GM23248 (cell line): ENCODE results near the gene ARHGDIG. TPM values are rescaled to one million over a fixed set of nuclear protein-coding genes. Genes with fewer than 3 reads are reported as not detected.

Experiments used
- DNase-seq: peaks from one replicate; pipeline ENCODE4 v3.0.0-alpha.2; 2015
- H2AFZ ChIP-seq: fragments of 200-600 bp; sonication (generic); 2 replicates; pipeline ENCODE4 v1.6.1; 2016; ENCODE audit warnings: antibody characterized with exemption
- H3F3A ChIP-seq: fragments of 200-600 bp; sonication (generic); 2 replicates; pipeline ENCODE4 v1.6.1; 2016; ENCODE audit warnings: mild to moderate bottlenecking, antibody characterized with exemption, mixed run types; ENCODE audit not compliant: insufficient read depth
- H3K27ac ChIP-seq: fragments of 200-600 bp; sonication (generic); 2 replicates; pipeline ENCODE4 v1.5.1; 2016; ENCODE audit warnings: mild to moderate bottlenecking
- H3K27me3 ChIP-seq: fragments of 200-600 bp; sonication (generic); replicated peaks from 2 replicates; pipeline ENCODE4 v1.6.1; 2016; ENCODE audit warnings: mild to moderate bottlenecking; ENCODE audit not compliant: insufficient read depth
- H3K36me3 ChIP-seq: fragments of 200-600 bp; sonication (generic); 2 replicates; pipeline ENCODE4 v1.6.1; 2016; ENCODE audit warnings: low read depth, mild to moderate bottlenecking
- H3K4me1 ChIP-seq: fragments of 200-600 bp; sonication (generic); 2 replicates; pipeline ENCODE4 v1.6.1; 2016; ENCODE audit warnings: mild to moderate bottlenecking; ENCODE audit not compliant: insufficient read depth
- H3K4me2 ChIP-seq: fragments of 200-600 bp; sonication (generic); one replicate; pipeline ENCODE4 v1.6.1; 2016; ENCODE audit warnings: mild to moderate bottlenecking; ENCODE audit not compliant: unreplicated experiment
- H3K4me3 ChIP-seq: fragments of 200-600 bp; sonication (generic); 2 replicates; pipeline ENCODE4 v1.5.1; 2016; ENCODE audit warnings: mild to moderate bottlenecking
- H3K79me2 ChIP-seq: fragments of 200-600 bp; sonication (generic); 2 replicates; pipeline ENCODE4 v1.6.1; 2016; ENCODE audit warnings: mild to moderate bottlenecking; ENCODE audit not compliant: insufficient read depth
- H3K9ac ChIP-seq: fragments of 200-600 bp; sonication (generic); 2 replicates; pipeline ENCODE4 v1.6.1; 2016; ENCODE audit warnings: mild to moderate bottlenecking
- H3K9me2 ChIP-seq: fragments of 200-600 bp; sonication (generic); 2 replicates; pipeline ENCODE4 v1.6.1; 2016; ENCODE audit warnings: mixed run types, mild to moderate bottlenecking, moderate library complexity; ENCODE audit not compliant: insufficient read depth
- H3K9me3 ChIP-seq: fragments of 200-600 bp; sonication (generic); one replicate; pipeline ENCODE4 v1.6.1; 2017; ENCODE audit warnings: low read depth
- H4K20me1 ChIP-seq: fragments of 200-600 bp; sonication (generic); 2 replicates; pipeline ENCODE4 v1.6.0; 2016; ENCODE audit not compliant: insufficient read depth
- EZH2 ChIP-seq: fragments of 200-600 bp; sonication (generic); IDR thresholded peaks from 2 replicates; pipeline ENCODE4 v1.6.1; 2018; ENCODE audit warnings: antibody characterized with exemption, mild to moderate bottlenecking; ENCODE audit not compliant: insufficient read depth, poor library complexity, severe bottlenecking
- EZH2phosphoT487 ChIP-seq: fragments of 200-600 bp; sonication (generic); IDR thresholded peaks from 2 replicates; pipeline ENCODE4 v1.6.1; 2018; ENCODE audit warnings: antibody characterized with exemption, moderate library complexity, mild to moderate bottlenecking, low read depth; ENCODE audit not compliant: insufficient read depth
- WGBS, 2 experiments: methylation state at CpG; one replicate each; pipeline ENCODE4 v1.1.6; 2015 to 2017; ENCODE audit warnings: low lambda C conversion rate in 2 of 2, low coverage in 1 of 2; ENCODE audit errors: missing lambda C conversion rate in 2 of 2; 5-methylcytosine and 5-hydroxymethylcytosine counted together
- in situ Hi-C: fragments of 300-500 bp; cut with MboI; formaldehyde crosslinking; loops from 2 replicates; pipeline ENCODE4 v1.15.0; 2020
- polyA plus RNA-seq: library from polyadenylated mRNA; unstranded; fragments of >200 nt; fragmentation: Nextera tagmentation; extraction: Ambion mirVana; gene quantifications from 2 replicates; pipeline ENCODE4 v1.2.1, GENCODE V29; 2016
- total RNA-seq: library from RNA; depleted of rRNA; stranded (reverse); fragments of >200 nt; shearing (Covaris generic); gene quantifications from 2 replicates; pipeline ENCODE4 v1.2.3, GENCODE V29; 2014

The ARHGDIG gene
- total and polyA plus RNA-seq, 2 experiments from 2014 or later, result 0.40 to 0.65 TPM

DNA sequence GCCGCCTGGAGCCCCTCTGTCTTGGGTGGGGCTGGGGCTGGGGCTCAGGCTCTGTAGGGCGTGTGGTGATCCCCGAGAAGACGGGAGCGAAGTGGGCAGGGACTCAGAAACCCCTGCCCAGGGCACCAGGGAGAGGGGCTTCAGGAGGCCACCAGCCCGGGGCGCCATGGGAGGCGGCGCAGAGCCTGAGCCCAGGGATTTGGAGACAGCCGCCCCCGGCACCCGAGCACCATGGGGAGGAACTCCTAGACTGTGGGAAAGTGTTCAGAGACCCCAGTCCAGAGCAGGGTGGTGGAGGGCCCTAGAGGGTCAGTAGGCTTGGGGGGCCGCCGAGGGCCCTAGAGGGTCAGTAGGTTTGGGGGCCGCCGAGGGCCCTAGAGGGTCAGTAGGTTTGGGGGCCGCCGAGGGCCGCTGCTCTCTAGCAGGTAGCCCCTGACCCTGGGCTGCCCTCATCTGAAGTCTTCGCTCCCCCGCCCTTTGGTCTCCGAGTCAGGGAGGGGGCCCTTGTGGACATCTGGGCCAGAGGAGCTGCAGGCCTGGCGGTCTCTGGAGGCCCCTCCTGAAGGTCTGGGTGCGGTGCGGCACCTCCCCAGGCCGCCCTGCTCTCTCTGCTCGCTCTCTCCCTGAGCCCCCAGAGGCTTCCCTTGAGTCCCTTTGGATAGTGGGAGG, 734 bp downstream of the ARHGDIG start:
- no peak overlapping the region for H3K4me2 ChIP-seq
- H3K36me3 ChIP-seq, result no peaks in the 10 kb centered on the region
- no peak for DNase-seq
- H2AFZ ChIP-seq, result no peak overlapping the region
- peak overlapping the region; percentile 46; the same call in 1 of the 2 replicates for H3K9ac ChIP-seq
- no peaks in the 10 kb centered on the region for H3K9me3 ChIP-seq
- in situ Hi-C loops, result no loop called here
- no peak overlapping the region; the same call in 1 of the 2 replicates for H3K4me3 ChIP-seq
- no peaks in the 10 kb centered on the region for H4K20me1 ChIP-seq
- H3K9me2 ChIP-seq, result no peaks in the 10 kb centered on the region
- H3K27me3 ChIP-seq, result 0 out of 2 replicates have a peak, but pooled peaks cover 9% of the 10 kb centered on the region
- no peaks in the 10 kb centered on the region for H3K79me2 ChIP-seq
- no peaks in the 10 kb centered on the region for H3F3A ChIP-seq
- WGBS, 2 experiments, result 45 to 66% methylated on average over 16 to 21 of the region's 27 CpGs
- H3K4me1 ChIP-seq, result no peaks in the 10 kb centered on the region
- H3K27ac ChIP-seq, result no peak overlapping the region
- TF ChIP-seq EZH2 (no peak), EZH2phosphoT487 (no peak)

DNA sequence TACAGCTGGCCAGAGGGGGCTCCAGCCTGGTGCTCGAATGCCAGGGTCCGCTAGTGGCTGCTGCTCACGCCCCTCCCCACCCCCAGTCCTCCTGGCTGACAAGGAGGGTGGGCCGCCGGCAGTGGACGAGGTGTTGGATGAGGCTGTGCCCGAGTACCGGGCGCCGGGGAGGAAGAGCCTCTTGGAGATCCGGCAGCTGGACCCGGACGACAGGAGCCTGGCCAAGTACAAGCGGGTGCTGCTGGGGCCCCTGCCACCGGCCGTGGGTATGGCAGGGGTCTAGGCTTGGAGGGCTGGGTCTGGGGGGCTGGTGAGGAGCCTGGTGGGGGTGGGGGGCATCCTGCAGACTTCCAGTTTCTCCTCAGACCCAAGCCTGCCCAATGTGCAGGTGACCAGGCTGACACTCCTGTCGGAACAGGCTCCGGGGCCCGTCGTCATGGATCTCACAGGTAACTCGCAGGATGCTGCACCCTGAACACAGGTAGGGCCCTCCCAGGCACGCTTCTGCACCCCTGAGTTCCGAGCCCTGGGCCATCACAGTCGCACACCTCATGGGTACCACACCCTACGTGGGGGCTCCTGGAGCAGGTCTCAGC, 1.4 kb downstream of the ARHGDIG start:
- Histone ChIP-seq H3F3A (no peaks in the 10 kb centered on the region), H3K9ac (no peak overlapping the region), H4K20me1 (no peaks in the 10 kb centered on the region), H3K9me2 (no peaks in the 10 kb centered on the region), H3K27me3 (0 out of 2 replicates have a peak, but pooled peaks cover 9% of the 10 kb centered on the region), H2AFZ (no peak overlapping the region), H3K9me3 (no peaks in the 10 kb centered on the region), H3K79me2 (no peaks in the 10 kb centered on the region), H3K4me3 (no peak overlapping the region), H3K4me2 (no peak overlapping the region), H3K36me3 (no peaks in the 10 kb centered on the region), H3K27ac (no peak overlapping the region), H3K4me1 (no peaks in the 10 kb centered on the region)
- no peak for TF ChIP-seq EZH2
- TF ChIP-seq EZH2phosphoT487, result no peak
- in situ Hi-C loops, result no loop called here
- 67 to 68% methylated on average over 24 to 25 of the region's 25 CpGs for WGBS, 2 experiments
- DNase-seq, result no peak

DNA sequence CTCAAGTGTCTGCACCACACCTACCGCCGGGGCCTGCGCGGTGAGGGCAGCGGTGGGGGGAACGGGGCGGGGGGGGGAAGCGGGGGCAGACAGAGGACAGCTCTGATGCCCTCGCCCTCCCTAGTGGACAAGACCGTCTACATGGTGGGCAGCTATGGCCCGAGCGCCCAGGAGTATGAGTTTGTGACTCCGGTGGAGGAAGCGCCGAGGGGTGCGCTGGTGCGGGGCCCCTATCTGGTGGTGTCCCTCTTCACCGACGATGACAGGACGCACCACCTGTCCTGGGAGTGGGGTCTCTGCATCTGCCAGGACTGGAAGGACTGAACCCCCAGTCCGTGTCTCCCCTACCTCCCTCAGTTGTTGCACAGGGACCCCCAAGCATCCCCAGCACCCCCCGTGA, 2.1 kb downstream of the ARHGDIG start:
- no peak for TF ChIP-seq EZH2phosphoT487
- no peak for TF ChIP-seq EZH2
- Histone ChIP-seq H3K36me3 (no peaks in the 10 kb centered on the region), H3K27ac (no peak overlapping the region), H3K9me3 (no peaks in the 10 kb centered on the region), H3K9ac (no peak overlapping the region), H3K27me3 (0 out of 2 replicates have a peak, but pooled peaks cover 9% of the 10 kb centered on the region), H3K4me1 (no peaks in the 10 kb centered on the region), H3K4me3 (no peak overlapping the region), H4K20me1 (no peaks in the 10 kb centered on the region), H2AFZ (no peak overlapping the region), H3F3A (no peaks in the 10 kb centered on the region), H3K4me2 (no peak overlapping the region), H3K9me2 (no peaks in the 10 kb centered on the region), H3K79me2 (no peaks in the 10 kb centered on the region)
- WGBS, 2 experiments, result 87 to 91% methylated on average over 10 to 21 of the region's 22 CpGs
- no peak for DNase-seq
- in situ Hi-C loops, result no loop called here

DNA sequence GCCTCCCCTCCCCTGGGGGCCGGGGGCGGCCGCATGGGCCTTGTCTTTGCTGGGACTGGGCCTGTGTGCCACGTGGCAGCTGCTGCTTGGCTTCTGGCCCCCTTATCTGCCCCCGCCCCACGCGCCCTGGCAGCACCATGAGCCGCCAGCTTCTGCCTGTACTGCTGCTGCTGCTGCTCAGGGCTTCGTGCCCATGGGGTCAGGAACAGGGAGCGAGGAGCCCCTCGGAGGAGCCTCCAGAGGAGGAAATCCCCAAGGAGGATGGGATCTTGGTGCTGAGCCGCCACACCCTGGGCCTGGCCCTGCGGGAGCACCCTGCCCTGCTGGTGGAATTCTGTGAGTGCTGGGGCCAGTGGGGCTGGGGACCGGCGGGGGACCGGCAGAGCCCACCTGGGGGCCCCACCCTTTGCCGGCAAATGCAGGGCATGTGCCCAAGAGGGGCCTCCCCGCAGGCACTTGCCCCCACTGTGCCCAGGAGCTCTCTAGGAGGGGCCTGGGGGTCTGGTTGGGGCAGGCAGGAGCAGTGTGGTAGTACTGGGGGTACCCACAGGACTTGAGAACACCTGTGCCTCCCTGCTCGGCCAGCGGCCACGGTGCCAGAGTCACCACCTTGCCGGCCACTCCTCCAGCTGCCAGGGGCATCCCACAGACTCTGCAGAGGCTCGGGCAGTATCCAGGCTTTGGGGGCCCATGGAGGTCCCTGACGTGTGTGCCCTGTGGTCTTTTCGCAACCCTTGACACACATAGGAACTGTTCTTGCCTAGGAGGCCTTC, 2.8 kb downstream of the ARHGDIG start, which contains the start of gene PDIA2:
PDIA2 (plus strand) TSS at position 132 of the 773 bp plus-strand sequence; CDS start at position 138, 6 bp downstream.
- H3K4me2 ChIP-seq, result no peak within 1 kb of the TSS
- no peaks in the 10 kb centered on the region for H4K20me1 ChIP-seq
- H3K27me3 ChIP-seq, result 0 out of 2 replicates have a peak, but pooled peaks cover 9% of the 10 kb centered on the region
- no peaks in the 10 kb centered on the region for H3K9me2 ChIP-seq
- no peaks in the 10 kb centered on the region for H3K9me3 ChIP-seq
- no peak within 1 kb of the TSS for H2AFZ ChIP-seq
- DNase-seq, result no peak
- H3K9ac ChIP-seq, result no peak within 1 kb of the TSS
- no peak for TF ChIP-seq EZH2
- no peak for TF ChIP-seq EZH2phosphoT487
- no peaks in the 10 kb centered on the region for H3K79me2 ChIP-seq
- H3K4me3 ChIP-seq, result no peak within 1 kb of the TSS
- no peaks in the 10 kb centered on the region for H3F3A ChIP-seq
- no peak within 1 kb of the TSS for H3K27ac ChIP-seq
- in situ Hi-C loops, result no loop called here
- no peaks in the 10 kb centered on the region for H3K36me3 ChIP-seq
- no peaks in the 10 kb centered on the region for H3K4me1 ChIP-seq
- WGBS, 2 experiments, result 74 to 78% methylated on average over 15 to 25 of the region's 25 CpGs
